ENCODE results near the gene MCC. TPM values are rescaled to one million over a fixed set of nuclear protein-coding genes. Genes with fewer than 3 reads are reported as not detected.
A peak's percentile ranks its signal among the peaks of the same experiment; 100 is the strongest.

MCC gene
- polyA plus RNA-seq, 4 donors = 26.8 to 36.7 (median 33.1) TPM

DNA sequence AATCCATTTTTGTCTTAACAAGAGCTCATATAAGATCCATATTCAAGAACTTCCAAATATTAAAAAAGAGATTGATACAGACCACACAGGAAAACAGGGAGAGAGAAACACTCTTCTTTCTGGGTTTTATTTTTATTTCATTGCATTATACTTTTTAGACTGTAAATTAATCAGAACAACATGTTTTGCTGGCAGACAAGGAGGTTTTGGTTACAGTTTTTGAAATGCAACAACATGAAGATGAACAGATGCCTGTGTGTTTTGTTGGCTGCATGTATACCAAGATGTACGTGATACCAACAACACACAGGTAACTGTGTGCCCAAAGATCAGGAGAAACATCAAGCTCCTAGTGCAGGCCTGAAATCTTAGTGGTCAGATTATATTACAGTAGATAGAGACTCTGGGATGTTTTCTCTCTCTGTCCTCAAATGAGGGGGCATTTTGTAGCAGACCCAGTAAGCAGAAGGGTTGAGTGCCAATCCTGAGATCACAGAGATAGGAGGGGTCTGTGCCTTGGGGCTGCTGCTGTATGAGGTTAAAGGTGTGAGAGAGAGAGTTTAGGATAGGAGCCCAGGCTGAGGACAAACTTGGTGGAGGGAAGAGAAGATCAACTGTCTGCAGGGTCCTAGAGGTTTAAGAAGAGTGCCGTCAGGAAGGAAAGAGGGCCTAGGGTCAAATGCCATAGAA, 359.5 kb downstream of the MCC start:
- no peak for DNase-seq (ENCODE audit: low read depth in 4 of 4, low spot score in 3 of 4)

DNA sequence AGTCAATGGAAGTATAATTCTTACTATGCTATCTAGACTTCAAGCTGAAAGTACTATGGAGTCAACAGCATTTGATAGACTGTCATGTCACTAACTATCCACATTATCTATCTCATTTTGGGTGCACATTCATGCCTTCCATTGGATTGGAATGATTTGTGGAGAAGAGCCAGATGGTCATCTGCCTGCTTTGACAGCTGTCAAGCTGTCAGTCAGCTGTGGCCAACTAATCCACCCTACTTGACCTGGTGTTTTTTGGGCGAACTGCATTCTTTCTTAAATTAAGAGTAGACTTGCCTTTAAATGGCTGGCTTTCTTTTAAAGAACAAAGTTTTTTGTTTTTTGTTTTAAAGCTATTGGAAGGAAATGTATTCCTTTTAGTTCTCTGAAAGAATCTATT, 360.2 kb downstream of the MCC start:
- no peak for DNase-seq (ENCODE audit: low read depth in 4 of 4, low spot score in 3 of 4)

DNA sequence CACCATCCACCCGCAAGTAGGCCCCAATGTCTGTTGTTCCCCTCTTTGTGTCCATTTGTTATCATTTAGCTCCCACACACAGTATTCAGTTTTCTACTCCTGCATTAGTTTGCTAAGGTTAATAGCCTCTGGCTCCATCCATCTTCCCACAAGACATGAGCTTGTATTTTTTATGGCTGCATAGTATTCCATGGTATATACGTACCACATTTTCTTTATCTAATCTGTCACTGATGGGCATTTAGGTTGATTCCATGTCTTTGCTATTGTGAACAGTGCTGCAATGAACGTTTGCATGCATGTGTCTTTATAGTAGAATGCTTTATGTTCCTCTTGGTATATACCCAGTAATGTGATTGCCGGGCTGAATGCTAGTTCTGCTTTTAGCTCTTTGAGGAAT, 361.2 kb downstream of the MCC start:
- no peak for DNase-seq (ENCODE audit: low read depth in 4 of 4, low spot score in 3 of 4)

DNA sequence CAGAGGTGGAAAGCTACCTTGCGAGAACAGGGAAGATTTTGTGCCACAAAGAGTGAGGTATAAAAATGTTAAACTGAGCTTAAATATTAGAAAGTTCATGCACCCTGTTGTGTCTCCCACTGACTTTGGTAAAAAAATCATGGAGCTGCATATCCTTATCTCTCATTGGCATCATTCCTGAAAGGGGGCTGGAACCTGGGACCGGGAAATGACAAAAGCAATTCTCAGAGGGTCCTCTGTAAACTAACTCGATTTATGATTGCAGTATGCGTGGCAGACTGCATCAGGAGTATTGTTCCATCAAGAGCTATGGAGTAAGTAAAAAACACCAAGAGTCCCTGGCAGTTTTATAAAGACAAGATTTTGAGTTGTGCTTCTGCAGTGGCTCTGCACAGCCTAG, 362.9 kb downstream of the MCC start:
- DNase-seq (ENCODE audit: low read depth in 4 of 4, low spot score in 3 of 4) = no peak

DNA sequence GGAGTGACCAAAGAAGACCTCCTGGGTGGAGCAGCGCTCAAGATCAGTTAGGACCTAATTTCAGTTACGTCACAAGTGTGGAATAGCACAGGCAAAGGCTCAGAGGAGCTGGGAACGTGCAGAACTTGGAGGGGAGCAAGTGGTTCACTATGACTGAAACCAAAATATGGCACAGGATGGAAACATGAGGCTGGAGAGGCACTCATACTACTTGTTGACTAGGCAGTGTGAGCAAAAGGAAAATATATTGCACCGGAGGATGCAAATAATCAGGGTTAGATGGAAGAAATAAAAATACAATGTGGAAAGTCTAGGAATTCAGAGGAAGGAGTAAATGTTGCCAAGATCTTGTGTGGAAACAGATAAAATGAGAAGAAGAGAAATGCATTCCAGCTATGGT, 363.3 kb downstream of the MCC start:
- no peak for DNase-seq (ENCODE audit: low read depth in 4 of 4, low spot score in 3 of 4)

DNA sequence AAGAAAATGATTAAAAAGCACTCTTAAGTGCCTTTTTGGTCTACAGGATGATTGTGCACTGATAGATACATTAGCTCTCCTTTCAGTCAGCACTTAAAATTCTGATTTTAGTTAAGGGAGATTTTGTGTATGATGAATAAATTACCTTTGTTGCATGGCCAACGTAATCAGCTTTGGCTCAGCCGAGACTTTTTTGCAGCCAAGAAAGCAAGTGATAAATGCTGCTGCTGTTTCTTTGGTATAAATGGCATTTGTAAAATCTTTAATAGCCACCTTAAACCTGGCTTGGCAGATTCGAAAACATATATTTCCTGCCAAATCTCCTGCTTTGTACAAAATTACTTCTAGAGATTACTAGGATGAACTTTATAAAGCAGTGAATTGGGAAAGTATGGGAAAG, 364.0 kb downstream of the MCC start:
- DNase-seq (ENCODE audit: low read depth in 4 of 4, low spot score in 3 of 4) = no peak

DNA sequence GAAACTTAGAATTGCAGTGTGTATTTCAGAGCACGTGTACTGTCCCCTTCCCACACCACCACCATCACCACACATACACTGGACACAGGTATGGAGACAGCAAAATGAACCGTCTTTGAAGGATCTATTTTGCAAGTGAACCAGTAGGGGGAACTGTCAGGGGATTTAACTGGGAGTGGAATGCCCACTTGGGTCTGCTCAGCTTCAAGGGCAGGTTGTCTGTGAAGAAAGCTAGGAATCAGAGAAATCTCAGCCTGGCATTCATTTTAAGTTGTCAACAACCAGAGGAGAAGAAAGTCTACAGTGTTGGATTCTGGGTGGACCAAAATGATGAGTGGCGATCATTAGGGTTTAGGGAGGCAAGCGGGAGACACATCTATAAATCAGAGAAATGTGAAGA, 364.6 kb downstream of the MCC start:
- DNase-seq (ENCODE audit: low read depth in 4 of 4, low spot score in 3 of 4) = peak in 1 of 4 donors; percentile 32

DNA sequence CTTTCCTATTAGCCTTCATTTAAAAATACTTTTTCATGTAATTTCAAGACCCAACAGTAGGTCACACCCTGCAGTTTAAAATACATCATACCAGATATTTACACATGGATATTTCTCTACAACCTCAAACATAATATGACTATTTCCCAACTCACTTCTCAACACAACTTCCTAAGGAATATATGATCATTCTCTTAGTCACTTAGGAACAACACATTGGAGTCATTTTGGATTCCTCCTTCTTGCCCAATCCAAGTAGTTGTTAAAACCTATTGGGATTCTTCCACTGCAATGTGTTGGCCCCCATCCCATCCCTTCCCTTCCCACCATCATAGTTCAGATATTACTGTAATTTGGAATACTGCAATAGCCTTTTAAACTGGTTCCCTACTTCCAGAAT, 366.2 kb downstream of the MCC start:
- no peak for DNase-seq (ENCODE audit: low read depth in 4 of 4, low spot score in 3 of 4)

DNA sequence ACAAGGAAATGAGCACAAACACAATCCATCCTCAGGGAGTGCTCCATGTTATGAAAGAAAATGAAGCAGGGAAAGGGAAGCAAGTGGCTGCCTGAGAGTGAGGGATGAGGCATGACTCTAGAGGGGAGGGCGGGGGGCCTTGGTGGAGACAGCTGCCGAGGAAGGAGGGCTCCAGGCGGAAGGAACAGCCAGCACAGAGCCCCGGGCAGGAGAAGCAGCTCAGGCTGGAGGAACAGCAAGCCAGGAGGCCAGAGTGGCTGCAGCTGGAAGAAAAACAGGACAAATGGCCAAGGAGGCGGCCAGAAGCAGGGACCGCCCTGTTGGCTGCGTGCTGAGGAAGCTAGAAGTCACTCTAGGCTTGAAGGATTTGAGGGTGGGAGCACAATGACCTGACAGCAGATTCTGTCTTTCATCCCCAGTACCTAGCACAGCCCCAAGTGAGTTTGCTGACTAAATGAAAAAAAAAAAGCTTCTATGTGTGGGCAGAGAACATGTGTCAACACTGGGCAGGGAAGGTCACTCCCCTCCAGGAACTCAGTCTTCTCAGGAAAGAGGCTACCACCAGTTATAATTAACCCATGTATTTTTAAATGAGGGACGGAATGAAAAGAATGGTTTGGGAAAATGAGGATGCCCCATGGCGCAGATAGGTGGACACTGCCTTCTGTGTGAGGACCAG, 368.9 kb downstream of the MCC start:
- peak; percentile 21 to 39 (median 33) for DNase-seq (ENCODE audit: low read depth in 4 of 4, low spot score in 3 of 4)

DNA sequence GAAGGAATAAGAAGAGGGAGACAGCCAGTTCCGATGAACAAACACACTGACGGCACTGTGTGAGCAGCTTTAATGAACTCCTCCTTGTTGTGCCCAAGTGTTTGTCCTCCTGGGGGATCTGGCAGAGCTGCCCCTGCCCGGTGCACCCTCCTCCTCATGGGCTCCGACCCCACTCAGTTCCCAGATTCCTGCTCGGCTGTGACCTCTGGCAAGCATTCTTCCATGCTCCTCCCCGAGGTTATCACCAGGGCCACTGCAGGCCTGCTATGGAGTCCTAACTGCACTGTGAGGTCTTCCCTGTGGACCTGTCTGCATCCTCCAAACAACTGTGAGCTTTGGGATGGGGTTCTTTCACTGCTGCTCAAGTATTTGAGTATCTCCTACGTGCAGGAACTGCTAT, 369.5 kb downstream of the MCC start:
- DNase-seq (ENCODE audit: low read depth in 4 of 4, low spot score in 3 of 4) = no peak

DNA sequence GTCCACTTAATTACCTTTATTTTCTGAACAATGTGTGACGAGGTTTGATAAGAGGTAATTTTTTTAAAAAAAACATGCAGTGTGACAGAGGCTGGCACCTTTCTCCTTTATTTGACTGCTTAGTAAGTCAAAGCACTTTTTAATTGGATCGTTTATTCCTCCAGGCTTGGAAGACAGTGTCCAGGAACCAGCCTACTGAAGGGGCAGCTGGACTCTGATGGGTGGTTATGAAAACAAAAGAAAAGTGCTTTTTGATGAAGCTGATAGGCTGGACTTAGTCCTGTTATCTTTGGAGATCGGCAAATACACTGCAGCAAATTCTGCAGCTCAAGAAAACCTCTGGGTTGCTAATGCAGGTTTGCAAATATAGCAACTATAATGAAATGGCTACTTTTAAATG, 370.0 kb downstream of the MCC start:
- DNase-seq (ENCODE audit: low read depth in 4 of 4, low spot score in 3 of 4) = no peak

DNA sequence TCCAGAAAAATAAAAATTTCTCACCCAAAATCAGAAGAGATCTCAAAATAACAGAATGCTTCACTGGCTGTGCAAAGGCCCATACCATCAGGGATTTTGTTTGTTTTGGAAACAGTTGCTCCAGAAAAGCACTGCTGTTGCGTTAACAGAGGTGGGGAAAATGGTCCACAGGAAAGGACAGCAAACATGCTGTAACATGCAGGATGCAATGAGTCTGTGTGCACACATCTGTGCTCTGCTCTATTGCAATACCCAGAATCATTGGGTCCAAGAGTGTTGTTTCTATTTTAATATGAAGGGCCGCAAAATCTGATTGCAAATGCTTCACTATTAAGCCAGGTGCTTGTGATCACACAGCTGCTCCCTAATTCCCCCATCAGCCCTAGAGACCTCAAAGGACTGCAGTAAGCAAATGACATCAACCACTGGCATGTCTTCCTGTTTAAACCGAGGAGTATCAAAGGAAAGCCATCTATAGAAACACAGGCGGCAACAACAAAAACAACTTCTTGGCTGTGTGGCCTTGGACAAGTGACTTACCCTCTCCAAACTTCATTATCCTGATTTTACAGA, 370.6 kb downstream of the MCC start:
- DNase-seq (ENCODE audit: low read depth in 4 of 4, low spot score in 3 of 4) = no peak

DNA sequence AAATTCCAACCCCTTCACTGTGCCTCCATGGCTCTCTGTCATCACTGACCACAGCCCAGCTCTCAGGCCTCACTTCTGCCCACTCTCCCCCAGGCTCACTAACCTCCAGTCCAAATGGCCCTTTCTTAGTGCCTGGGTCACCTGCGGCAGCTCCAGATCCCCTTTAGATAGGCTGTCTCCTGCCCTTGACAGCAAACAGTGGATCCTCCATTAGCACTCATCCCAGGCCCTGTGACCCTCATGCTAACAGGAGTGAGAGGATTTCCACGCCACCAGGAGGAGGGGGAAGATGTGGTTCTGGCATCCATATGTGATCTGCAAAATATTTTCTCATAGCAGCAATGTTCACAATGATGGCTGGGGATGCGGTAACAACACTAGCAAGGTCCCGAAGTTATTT, 372.3 kb downstream of the MCC start:
- DNase-seq (ENCODE audit: low read depth in 4 of 4, low spot score in 3 of 4) = no peak

DNA sequence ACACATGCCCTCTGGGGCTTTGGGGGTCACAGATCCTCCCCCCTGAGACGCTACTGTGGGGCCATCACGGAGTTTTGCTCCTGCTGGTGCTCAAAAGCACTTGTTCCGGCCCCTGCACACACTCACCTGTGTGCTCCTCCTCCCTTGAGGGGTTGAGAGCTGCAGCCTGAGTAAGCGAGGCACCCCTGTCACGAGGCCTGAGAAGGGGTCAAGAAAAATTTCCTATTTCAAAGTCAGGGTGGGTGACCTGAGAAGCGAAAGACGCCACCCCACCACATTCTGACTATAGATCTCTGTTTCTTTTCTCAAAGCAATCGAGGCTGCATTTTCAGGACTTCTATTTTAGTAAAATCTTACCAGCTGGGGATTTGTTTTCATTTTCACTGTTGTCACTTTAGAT, 373.2 kb downstream of the MCC start:
- DNase-seq (ENCODE audit: low read depth in 4 of 4, low spot score in 3 of 4) = no peak

DNA sequence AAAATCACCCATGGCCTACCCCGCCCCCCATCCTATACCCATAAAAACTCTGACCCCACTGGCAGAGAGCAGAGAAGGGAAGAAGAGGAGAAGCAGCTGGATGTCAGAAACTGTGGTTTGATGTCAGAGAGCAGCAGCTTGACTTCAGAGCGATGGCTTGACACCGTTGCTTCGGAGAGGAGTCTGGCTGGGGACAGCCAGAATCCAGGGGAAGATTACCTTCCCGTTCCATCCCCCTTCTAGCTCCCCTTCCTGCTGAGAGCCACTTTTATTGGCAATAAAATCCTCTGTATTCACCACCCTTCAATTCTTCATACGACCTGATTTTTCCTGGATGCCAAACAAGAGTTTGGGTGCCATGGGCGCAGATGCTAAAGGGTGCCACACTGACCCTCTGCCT, 373.7 kb downstream of the MCC start:
- DNase-seq (ENCODE audit: low read depth in 4 of 4, low spot score in 3 of 4) = no peak

DNA sequence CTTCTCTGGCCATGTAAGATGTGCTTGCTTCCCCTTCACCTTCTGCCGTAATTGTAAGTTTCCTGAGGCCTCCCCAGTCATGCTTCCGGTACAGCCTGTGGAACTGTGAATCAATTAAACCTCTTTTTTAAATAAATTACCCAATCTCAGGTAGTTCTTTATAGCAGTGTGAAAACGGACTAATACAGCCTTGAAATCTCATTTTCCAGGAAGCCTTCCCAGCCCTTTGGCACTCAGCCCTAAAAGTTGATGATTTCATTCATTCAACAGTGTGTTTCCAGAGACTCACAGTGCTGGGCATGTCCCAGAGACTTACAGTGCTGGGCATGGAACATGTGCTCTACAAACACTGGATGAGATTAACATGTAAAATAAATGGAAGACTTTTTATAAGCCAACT, 375.8 kb downstream of the MCC start:
- DNase-seq (ENCODE audit: low read depth in 4 of 4, low spot score in 3 of 4) = no peak

DNA sequence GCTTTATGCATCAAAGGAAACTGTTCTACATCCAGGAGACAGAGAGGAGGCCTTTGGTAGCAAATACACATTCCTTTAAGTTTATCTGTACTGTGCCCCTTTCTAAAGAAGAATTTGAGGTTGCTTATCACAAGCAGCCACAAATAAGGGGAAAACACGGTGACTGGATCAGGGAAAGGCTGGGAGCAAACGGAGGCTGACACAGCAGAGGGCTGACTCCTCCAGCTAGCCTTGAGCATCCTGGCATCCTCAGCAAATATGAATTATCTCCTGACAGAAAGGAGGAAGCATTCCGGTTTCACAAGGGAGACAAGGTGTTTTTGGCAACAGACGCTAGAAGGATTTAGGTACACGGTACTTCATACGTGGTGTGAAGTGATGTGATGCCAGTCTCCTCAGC, 378.1 kb downstream of the MCC start:
- no peak for DNase-seq (ENCODE audit: low read depth in 4 of 4, low spot score in 3 of 4)

DNA sequence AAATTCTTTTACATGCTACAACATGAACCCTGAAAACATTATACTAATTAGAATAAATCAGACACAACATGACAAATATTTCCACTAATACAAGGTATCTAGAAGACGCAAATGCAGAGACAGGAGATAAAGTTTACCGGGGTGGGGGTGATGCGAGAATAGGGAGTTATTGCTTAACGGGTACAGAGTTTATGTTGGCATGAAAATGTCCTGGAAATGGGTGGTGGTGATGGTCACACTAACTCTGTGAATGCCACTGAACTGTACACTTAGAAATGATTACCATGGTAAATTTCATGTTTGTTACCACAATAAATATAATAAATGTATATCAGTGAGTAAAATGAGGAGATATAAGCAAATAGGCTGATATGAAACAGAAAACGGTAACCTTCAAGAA, 378.9 kb downstream of the MCC start:
- no peak for DNase-seq (ENCODE audit: low read depth in 4 of 4, low spot score in 3 of 4)

DNA sequence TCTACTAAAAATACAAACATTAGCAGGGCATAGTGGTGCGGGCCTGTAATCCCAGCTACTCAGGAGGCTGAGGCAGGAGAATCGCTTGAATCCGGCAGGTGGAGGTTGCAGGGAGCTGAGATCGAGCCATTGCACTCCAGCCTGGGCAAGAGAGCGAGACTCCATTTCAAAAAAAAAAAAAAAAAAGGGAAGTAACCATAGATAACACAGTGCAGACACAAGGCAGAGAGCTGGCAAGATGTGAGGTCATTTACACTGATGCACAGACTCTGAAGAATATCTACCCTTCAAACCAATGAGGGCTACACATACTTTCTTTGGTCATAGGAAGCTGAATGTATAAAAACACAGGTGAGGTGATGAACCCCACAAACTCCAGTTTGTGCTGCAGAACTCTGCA, 379.8 kb downstream of the MCC start:
- DNase-seq (ENCODE audit: low read depth in 4 of 4, low spot score in 3 of 4) = no peak

DNA sequence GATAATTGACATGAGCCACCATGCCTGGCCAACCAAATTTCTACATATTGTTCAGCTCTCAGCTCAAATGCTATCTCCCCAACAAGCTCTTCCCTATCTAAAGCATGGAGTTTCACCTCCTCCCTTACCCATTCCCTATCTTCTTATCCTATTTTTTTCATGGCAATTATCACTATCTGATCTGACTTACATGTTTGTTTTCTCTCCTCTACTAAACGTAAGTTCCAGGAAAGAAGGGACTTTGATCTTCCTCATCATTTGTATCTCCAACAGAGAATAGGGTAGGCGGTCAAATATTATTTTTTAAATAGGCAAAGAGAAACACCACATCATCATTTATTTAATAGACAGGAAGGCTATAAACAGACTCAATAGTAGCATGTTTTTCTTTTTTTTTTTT, 381.4 kb downstream of the MCC start:
- no peak for DNase-seq (ENCODE audit: low read depth in 4 of 4, low spot score in 3 of 4)

DNA sequence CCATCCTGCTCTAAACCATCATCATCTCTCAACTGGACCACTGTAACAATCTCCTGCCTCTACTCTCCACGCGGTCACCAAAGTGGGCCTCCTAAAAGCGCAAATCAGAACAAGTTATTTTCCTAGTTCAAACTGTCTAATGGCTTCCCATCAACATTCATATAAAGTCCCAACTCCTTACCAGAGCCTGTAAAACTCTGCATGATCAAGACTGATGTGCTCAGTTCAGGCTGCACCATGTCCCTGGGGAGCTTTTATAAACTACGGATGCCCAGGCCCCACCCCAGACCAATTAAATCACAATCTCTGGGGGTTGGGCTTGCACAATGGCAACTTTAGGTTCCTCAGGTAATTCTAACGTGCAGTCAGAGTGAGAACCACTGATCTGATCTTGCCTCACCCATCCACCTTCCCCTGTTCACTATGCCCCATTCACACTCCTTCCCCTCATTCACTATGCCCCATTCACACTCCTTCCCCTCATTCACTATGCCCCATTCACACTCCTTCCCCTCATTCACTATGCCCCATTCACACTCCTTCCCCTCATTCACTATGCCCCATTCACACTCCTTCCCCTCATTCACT, 382.5 kb downstream of the MCC start:
- no peak for DNase-seq (ENCODE audit: low read depth in 4 of 4, low spot score in 3 of 4)

DNA sequence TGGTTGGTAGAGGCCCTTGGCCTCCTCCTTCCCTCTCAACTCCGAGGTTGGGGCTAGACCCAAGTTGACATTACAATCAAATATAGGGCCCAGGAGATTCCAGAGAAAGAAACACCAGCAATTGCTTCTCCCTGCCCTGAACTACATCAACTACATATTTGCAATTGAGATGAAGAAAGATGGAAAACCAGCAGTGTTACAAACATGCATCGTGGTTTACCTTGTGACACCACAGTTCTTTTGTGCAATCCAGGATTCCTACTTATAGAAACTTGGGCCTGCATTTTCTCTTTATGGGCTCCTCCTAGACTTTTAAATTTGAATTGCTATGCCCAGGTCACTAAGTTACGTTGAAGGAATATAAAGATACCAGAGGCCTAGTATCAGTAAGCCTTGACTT, 384.9 kb downstream of the MCC start:
- no peak for DNase-seq (ENCODE audit: low read depth in 4 of 4, low spot score in 3 of 4)

Measured in left renal pelvis (tissue), 4 donors.